GM21619 (cell line): ENCODE measurements around the gene LIPK.
A peak's percentile ranks its signal among the peaks of the same experiment; 100 is the strongest.
"Not testable (repeated sequence)": the region's sequence is repeated elsewhere in the genome, so short reads cannot be mapped to it uniquely, and the experiment has no call there.

Experiments
- ATAC-seq: cut with Tn5 transposase; IDR thresholded peaks from one replicate; pipeline ENCODE4 v1.9.1; 2021; ENCODE audit not compliant: unreplicated experiment

LIPK gene

DNA sequence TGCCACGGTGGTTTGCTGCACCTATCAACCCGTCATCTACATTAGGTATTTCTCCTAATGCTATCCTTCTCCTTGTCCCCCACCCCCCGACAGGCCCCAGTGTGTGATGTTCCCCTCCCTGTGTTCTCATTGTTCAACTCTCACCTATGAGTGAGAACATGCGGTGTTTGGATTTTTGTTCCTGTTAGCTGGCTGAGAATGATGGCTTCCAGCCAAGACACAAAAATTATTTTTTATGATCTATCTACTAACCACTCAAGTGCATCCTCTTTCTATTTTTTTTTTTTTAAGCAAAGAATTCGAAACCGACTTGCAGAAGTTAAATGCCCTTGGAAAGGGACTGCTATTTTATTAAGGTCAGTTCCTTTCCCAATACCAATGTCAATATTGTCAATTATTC, 3.3 kb downstream of the LIPK start:
- ATAC-seq = not testable (repeated sequence)

DNA sequence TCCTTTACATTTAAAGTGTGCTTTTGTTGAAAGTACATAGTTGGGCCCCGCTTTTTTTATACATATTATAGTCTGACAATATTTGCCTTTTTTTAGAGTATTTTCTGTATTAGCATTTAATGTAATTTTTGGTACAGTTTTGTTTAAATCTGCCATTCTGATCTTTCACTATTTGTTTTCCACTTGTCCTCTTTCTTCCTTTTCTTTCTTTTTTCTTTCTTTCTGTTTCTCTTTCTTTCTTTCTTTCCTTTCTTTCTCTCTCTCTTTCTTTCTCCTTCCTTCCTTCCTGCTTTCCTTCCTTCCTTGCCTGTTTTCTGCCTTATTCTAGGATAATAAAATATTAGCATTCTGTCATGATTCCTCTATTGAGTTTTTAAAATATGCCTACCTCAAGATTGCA, 9.5 kb downstream of the LIPK start:
- no peak for ATAC-seq

DNA sequence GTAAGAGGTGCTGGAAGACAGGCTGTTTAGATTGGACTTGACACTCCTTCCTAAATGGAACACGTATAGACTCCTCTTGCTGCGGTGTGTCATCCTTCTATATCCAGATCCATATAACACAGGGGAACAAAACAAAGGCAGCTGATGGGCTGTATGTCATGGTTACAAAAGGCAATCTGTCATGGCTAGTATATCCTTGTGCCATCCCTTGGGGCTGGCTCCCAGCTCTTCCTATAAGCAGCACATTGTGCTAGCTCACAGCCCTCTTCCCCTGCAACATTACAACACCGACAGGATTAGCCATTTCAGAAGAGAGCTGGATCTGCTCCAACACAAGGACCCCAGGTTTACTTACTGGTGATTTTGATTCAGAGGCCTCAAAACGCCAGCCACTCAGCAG, 15.3 kb downstream of the LIPK start:
- ATAC-seq = no peak

DNA sequence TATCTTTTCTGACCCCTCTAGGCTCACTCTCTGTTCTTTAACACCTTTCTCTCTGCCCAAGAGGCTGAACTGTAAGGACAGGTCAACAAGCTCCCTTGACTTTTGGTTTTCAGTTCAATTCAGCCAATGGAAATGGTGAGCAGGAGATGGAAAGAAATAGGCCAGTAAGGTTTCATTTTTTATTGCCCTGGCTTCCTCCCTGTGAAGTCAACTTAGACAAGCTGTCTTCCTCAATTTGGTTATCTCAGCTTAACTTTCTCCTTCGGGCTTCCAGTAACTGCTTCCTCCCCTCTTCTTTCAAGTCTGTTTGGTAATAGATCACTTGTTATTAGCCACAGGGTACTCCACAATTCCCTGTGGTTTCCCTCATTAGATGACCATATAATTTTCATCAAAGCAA, 19.7 kb downstream of the LIPK start:
- ATAC-seq = no peak

DNA sequence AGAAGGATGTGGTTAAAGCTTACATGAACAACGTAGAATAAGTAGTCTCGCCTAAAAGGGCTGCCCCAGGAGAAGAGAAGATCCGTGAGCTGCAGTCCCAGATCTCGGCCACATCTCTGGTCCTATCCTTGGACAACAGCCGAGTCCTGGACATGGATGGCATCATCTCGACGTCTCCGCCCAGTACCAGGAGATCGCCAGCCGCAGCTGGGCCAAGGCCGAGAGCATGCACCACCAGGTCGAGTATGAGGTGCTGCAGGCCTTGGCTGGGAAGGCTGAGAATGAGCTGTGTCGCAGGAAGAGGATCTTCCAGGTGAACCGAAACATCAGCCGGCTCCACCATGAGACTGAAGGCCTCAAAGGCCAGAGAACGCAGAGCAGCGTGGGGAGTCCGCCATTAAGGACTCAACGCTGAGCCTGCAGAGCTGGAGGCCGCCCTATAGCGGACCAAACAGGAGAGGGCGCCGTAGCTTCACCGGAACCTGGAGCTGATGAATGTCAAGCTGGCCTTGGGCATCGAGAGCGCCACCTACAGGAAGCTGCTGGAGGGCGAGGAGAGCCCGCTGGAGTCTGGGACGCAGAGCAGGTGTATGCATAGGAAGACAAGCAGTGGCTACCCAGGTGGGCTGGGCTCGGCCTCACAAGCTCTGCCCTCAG, 22.2 kb downstream of the LIPK start:
- ATAC-seq = no peak

DNA sequence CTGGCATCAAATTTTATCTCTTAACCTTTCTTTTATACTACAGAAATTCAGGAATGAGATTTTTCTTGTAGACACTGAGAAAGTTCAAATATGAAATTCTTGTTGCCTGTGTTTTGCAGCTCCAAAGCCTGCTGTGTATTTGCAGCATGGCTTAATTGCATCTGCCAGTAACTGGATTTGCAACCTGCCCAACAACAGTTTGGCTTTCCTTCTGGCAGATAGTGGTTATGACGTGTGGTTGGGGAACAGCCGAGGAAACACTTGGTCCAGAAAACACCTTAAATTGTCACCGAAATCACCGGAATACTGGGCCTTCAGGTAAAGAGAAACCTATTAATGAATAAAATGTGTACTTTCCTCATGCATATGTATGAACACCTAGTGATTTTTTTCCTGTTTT, 24.8 kb downstream of the LIPK start:
- ATAC-seq = no peak

DNA sequence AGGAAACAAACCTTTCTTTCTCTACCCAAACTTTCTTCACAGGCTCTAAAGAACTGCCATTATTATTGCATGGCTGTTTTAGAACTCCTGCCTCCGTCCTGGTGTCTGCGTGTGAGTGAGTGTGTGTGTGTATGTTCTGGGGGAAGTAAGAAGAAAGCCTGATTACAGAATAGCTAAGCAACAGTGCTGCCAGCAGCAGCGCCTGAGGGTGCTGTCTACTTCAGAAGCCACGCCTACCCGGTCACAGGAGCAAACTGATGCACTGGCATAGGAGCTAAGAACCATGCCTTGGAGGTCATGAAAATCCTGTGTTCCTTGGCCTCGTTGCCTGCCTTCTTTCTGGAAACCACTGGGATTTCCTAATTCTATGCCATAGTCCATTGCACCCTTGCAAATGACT, 25.2 kb downstream of the LIPK start:
- no peak for ATAC-seq

DNA sequence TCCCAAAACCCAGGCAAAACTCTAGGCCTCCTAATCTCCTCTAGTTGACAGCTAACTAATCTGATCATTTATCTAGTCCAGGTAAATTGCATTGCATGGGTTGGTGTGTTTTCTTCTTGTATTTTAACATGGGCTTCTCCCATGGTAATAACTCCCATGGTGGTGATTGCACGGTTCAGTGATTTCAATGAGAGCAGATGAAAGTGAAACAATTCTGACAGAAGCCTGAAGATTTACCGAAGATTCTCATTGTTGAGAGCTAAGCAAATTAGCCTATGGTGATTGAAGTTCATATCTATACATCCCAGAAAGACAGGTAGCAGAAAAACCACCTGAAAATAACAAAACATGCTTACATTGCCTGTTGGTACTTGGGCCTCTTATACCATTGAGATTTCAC, 27.2 kb downstream of the LIPK start:
- no peak for ATAC-seq

DNA sequence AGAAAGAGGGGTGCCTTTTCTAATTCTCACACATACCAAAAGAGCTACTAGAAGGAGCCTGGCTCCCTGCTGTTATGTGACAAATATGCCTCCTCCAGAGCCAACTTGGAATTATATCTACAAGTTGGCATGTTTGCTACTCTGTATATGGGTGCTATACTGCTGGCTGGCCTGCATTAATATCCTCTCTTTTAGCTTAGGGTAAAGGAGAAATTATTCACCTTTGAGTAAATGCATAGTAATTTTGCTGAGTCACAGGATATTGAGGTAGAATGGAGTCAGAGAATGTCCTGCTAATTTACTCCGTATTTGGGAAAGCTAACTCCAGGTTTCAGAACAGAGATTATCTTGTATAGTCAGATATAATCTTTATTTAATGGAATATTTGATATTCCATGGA, 29.6 kb downstream of the LIPK start:
- no peak for ATAC-seq

DNA sequence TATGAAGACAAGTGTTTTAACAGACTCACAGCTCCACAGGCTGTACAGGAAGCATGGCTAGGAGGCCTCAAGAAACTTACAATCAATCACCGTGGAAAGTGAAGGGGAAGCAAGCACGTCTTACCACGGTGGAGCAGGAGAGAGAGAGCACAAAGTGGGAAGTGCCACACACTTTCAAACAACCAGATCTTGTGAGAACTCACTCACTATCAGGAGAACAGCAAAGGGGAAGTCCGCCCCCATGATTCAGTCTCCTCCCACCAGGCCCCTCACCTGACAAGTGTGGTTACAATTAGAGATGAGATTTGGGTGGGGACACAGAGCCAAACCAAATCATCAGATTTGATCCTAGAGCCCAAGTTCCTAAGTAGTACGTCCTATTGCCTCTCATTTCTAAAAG, 35.9 kb downstream of the LIPK start:
- ATAC-seq = not testable (repeated sequence)

DNA sequence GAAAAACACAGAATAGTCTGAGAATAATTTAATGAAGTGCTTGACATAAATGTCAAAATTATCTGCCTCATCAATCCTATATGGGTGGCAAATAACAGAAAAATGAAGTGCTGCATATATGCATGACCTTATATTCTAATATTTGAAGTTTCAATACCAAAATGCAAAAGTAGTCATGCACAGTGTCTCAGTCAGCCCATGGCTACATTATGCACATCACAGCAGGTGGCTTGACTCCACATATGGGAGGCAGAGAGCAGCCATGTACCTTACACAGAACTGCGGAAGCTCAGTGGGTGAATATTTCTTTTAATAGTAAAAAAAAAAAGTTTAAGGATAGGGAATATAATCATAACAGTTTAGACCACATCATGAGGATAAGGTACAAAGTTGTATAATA, 36.4 kb downstream of the LIPK start:
- ATAC-seq = no peak

DNA sequence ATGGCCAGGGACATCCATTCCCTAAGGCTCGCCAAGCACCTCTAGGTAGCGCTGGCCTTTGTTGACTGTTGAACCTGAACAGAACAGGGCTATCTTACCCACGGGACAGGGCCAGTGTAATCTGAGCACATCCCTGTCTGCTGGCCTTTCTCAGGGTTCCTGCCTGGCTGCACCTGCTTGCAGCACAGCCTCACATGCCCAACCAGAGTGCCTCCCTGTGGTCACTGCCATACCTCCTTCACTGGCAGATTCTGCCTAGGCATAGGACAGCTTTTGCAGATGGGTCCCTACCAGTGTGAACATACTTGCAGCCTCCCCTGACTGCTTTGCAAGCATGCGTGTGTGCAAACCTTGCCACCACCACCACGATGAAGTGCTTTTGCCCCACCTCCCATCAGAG, 38.0 kb downstream of the LIPK start:
- ATAC-seq = no peak

DNA sequence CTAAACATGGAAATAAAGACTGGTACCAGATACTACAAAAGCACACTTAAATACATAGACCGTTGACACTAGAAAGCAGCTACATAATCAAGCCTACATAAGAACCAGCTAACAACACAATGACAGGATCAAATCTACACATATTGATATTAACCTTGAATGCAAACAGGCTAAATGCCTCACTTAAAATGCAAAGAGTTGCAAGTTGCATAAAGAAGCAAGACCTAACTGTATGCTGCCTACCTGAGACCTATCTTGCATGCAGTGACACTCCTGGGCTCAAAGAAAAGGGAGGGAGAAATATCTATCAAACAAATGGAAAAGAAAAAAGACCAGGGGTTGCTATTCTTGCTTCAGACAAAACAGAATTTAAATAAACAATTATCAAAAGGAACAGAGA, 39.6 kb downstream of the LIPK start:
- ATAC-seq = no peak

DNA sequence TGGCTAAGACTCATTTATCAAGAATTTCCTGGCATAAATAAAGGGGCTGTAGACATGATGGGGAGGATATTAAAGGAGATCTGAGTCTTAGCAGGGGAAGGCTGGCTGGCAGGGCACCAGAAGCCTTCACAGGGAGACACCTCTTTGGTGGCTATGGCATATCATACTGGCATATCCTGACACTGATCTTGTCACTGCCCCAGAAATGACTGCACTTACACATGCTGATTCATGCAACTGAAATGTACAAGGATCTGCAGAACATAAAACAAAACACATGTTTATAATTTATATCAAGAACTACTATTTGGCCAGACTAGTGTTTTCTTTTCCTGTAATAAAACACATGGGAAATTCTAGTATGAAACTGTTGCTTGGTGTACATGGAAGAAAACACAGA, 48.2 kb downstream of the LIPK start:
- ATAC-seq = no peak

DNA sequence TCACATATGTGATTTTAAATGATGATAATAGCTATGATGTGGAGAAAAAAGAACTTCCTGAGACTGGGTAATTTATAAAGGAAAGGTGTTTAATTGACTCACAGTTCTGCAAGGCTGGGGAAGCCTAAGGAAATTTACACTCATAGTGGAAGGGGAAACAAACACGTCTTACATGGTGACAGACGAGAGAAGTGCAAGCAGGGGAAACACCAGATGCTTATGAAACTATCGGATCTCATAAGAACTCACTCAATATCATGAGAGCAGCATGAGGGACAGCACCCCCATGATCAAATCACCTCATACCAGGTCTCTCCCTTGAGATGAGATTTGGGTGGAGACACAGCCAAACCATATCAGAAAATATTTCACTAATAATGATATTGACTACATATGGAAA, 49.7 kb downstream of the LIPK start:
- ATAC-seq = peak; percentile 78

DNA sequence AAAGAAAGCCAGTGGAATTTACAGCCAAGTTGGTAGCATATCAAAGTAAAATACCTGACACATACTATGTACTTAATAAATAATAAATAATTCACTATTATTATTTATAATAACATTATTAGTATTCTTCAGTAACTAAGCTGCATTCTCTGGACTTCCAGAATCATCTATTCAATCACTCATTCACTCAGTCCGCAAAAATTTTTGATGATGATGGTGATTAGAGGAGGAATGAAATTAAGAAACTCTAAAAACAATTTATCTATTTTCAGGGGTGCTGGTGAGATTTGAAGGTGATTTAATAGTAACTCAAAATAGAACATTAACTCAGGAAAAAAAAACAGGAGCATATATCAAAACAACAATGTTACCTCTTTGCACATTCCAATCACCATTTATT, 50.6 kb downstream of the LIPK start:
- ATAC-seq = no peak

DNA sequence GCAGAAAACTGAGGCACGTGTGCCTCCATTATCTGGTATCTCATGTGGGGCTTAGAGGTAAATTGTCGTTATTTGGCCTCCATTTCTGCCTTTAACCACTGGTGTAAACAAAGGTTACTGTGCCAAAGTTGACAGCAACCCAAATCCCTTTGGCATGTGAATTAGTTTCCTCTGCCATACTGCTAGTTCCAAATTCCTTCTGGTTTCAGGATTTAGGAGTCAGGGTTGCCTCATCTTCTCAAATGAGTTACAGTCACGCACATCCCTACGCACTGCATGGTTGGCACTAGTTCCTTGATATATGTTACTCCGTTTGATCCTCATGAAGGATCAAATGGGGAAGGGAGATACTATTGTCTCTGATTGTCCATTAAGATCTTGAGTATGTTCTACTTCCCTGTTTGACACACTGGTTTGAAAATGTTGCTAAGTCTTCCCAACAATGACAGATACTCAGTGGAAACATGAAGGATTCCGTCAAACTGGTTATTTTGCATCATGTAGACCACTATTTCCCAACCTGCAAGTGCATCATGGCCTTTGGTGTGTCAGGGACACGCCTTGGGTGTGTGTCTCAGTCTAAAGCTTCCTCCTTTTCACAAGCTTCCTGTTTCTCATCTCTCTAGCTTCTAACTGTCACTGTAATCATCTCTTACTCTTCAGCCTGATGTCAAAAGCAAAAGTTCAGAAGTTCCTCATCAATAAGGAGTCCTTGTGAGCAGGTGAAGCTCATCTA, 53.5 kb downstream of the LIPK start, which contains the start of gene LIPN:
Gene LIPN, plus strand, starts transcription at position 655 of the 736 bp plus-strand sequence. CDS start 1,386 bp downstream, outside the sequence.
- ATAC-seq = no peak

DNA sequence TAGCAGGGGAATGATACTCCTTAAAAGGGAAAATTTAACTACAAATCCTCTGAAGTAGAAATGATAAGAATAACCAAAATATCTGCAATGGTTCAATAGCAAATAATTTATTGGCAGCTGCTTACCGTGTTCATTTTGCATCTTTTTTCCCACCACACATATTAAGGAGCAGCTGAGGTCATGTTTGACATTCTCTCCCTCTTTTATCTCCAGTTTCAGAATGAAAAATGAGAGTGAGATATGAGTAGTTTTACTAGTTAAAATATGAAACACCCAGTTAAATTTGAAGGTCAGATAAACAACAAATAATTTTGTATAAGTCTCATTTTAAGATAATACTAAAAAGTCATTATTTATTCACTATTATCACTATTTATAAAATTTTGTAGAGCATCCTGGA, 56.9 kb downstream of the LIPK start:
- ATAC-seq = no peak

DNA sequence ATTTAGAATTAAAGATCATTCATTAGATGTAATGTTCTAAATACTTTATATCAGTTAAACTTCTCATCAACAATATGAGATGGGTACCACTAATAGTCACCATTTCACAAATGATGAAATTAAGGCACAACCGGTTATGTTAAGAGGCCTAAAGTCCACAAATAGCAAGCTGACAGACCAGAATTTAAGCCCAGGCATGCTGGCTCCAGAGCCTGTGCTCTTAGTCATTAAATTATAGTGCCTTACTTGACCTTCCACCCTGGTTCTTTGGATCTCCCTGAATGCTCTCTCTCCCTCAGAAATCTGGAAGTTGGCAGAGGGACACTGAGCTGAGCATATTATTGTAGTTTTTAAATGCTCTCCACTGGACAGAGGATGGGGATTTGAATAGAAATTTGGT, 57.4 kb downstream of the LIPK start:
- no peak for ATAC-seq

DNA sequence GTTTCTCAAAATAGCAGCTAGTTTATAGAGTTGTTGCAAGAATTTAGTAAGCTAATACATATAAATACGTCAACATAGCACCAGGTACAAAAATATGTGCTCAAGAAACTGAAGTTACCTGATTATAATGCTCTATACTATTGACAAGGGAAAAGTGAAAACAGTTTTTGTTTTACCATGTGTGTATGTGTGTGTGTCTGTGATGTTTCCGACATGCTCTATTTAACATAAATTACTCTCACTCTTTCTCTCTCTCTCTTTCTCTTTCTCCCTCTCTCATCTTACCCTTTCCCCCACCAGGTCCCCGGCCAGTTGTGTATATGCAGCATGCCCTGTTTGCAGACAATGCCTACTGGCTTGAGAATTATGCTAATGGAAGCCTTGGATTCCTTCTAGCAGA, 58.1 kb downstream of the LIPK start:
- ATAC-seq = peak; percentile 44

DNA sequence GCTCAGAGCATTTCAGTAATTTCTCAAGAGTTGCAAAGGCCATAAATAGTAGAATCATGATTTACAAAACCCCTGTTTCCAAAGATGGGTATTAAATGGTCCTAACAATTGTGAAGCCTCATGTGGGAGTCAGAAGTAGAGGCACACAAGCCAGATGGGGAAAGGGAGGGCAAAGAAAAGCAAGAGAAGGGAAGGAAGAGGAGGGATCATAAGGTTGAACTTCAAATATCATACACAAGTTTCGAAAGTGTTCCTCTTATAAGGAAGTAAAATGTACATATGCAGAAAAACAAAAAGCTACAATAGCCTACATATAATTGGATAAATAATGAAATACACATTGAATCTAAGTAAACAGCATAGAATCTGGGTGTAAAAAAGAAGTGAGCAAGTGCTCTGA, 59.8 kb downstream of the LIPK start:
- ATAC-seq = no peak

DNA sequence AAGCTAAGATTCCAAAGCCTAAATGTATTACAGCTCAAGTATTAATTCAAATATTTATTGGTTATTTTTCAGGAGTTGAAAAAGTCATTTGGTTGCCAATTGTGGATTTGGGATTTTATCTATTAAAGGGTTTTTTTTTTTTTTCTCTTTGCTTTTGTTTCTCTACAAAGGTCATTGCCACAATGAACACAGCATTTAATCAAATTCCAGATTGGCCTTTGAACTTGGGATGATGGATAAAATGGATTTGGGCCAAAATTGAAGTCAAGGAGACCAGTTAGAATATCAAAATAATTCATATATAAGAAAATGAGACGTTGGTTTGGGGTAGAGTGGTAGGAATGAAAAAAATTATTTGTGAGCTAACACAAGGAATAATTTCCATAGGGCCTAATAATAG, 63.3 kb downstream of the LIPK start:
- no peak for ATAC-seq

DNA sequence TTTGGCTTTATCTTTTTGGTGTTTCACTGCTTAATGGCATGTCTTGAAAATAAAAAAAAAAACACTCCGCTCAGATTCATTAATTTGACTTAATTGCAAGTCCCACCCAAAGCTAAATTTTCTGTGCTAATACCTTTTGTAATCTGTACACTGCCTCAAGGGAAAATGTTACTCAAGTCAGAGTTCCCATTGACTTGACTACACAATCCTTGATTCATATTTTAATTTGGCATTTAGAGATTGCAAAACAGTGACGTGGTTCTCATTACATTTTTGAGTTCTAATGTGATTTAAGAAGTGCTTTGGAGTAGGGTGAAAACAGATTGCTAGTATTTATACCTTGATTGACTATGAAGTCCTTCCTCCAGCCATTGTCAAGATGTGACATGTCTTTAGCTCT, 75.2 kb downstream of the LIPK start:
- no peak for ATAC-seq
